PC-9 (cell line): ENCODE measurements around the gene RMND5A.

Experiments
- CTCF ChIP-seq: fragments of 200-600 bp; sonication (generic); conservative IDR thresholded peaks from 2 replicates; pipeline ENCODE4 v1.6.1; 2017; ENCODE audit warnings: mixed run types, antibody characterized with exemption, mild to moderate bottlenecking, moderate library complexity
- EZH2 ChIP-seq: fragments of 200-600 bp; sonication (generic); IDR thresholded peaks from 2 replicates; pipeline ENCODE4 v1.8.0; 2017; ENCODE audit warnings: antibody characterized with exemption, low read depth

GRCh38 chr2:86793752-86794151 lies 73.7 kb downstream of the RMND5A start:
- no peak for TF ChIP-seq CTCF
- no peak for TF ChIP-seq EZH2
